ENCODE data around the gene CTNNA3. TPM values are rescaled to one million over a fixed set of nuclear protein-coding genes. Genes with fewer than 3 reads are reported as not detected.

Gene CTNNA3
- total and polyA plus RNA-seq, 2 of the 4 experiments (the other 2 are of a cell fraction), result 0.19 to 0.90 TPM

- Histone ChIP-seq H4K20me1 (ENCODE audit: insufficient read depth, low read length) (no peaks in the 10 kb centered on the region), H3K27ac (ENCODE audit: insufficient read depth, low read length) (no peak overlapping the region), H3K14ac (replicated peaks; ENCODE audit: low read depth, low read length) (no peak overlapping the region), H2AK9ac (replicated peaks; ENCODE audit: low read depth, low read length, poor library complexity) (no peak overlapping the region), H3K4me1 (ENCODE audit: control insufficient read depth, insufficient read depth, low read length) (no peaks in the 10 kb centered on the region), H2BK120ac (ENCODE audit: low read depth, low read length) (no peak overlapping the region), H2AK5ac (ENCODE audit: low read depth, low read length) (no peak overlapping the region), H3K9me3 (ENCODE audit: control insufficient read depth, insufficient read depth, low read length) (no peaks in the 10 kb centered on the region; the same call in 1 of the 2 replicates), H3K23ac (ENCODE audit: low read depth, low read length) (no peak overlapping the region), H4K5ac (ENCODE audit: low read depth, low read length) (no peak overlapping the region), H2BK20ac (ENCODE audit: low read depth, low read length) (no peak overlapping the region), H3K27me3 (ENCODE audit: control insufficient read depth, insufficient read depth, low read length) (no peaks in the 10 kb centered on the region), H4K8ac (ENCODE audit: low read depth in 2 of 2, low read length in 2 of 2) (no peak overlapping the region), H3K9me1 (ENCODE audit: insufficient read depth, low read length) (no peaks in the 10 kb centered on the region), H4K91ac (ENCODE audit: insufficient read depth, low read depth, low read length) (no peak overlapping the region), H3K4me2 (ENCODE audit: low read depth, low read length) (no peak overlapping the region), H3K56ac (ENCODE audit: extremely low read depth, insufficient read depth, low read length) (no peak overlapping the region), H2BK15ac (ENCODE audit: low read depth, low read length) (no peak overlapping the region), H3K18ac (ENCODE audit: low read depth, low read length) (no peak overlapping the region), H3K4me3 (ENCODE audit: insufficient read depth, low read depth, low read length) (no peak overlapping the region), H3K79me1 (ENCODE audit: low read depth in 1 of 2, low read length in 2 of 2) (no peaks in the 10 kb centered on the region), H2AFZ (replicated peaks; ENCODE audit: low read length, poor library complexity) (no peak overlapping the region), H3K9ac (ENCODE audit: low read depth, low read length) (no peak overlapping the region), H3K4ac (ENCODE audit: low read depth, low read length) (no peak overlapping the region), H3K36me3 (ENCODE audit: control insufficient read depth, insufficient read depth, low read length) (no peaks in the 10 kb centered on the region), H2BK5ac (ENCODE audit: low read depth, low read length, poor library complexity, severe bottlenecking) (no peak overlapping the region)
- ChIA-PET POLR2A (ENCODE audit: unreplicated experiment) (no interaction called here), CTCF (no interaction called here)
- in situ Hi-C loops (cut with MboI; ENCODE audit: low sequenced_read_pairs) (no loop called here), intact Hi-C loops (cut with micrococcal nuclease) (no loop called here), dilution Hi-C loops (cut with HindIII; ENCODE audit: low sequenced_read_pairs, unreplicated experiment) (no loop called here)
- no CpG with 5 or more reads among the region's 2 CpGs for WGBS, 2 experiments (ENCODE audit: extremely low coverage in 2 of 2, insufficient read length in 1 of 2)
- TF ChIP-seq RFX5 (IDR thresholded peaks at IDR 0.05; ENCODE audit: low read depth, low read length) (no peak), FOS (IDR thresholded peaks at IDR 0.05; ENCODE audit: low read depth, low read length) (no peak), SMC3 (IDR thresholded peaks at IDR 0.05; ENCODE audit: low read depth, low read length) (no peak), CHD1 (IDR thresholded peaks at IDR 0.05; ENCODE audit: low read depth, low read length) (no peak), MAZ (IDR thresholded peaks at IDR 0.05; ENCODE audit: borderline replicate concordance, low read depth, low read length) (no peak), RAD21 (IDR thresholded peaks at IDR 0.05; ENCODE audit: low read length) (no peak), ELK1 (IDR thresholded peaks at IDR 0.05; ENCODE audit: borderline replicate concordance, low read depth, low read length) (no peak), POLR2A (IDR thresholded peaks at IDR 0.05; ENCODE audit: low read depth, low read length) (no peak), BHLHE40 (IDR thresholded peaks at IDR 0.05; ENCODE audit: low read depth, low read length) (no peak), RCOR1 (IDR thresholded peaks at IDR 0.05; ENCODE audit: insufficient replicate concordance, low read length) (no peak), CEBPB (IDR thresholded peaks at IDR 0.05; ENCODE audit: low read depth, low read length) (no peak), MXI1 (IDR thresholded peaks at IDR 0.05; ENCODE audit: borderline replicate concordance, low read depth, low read length) (no peak)
- TF ChIP-seq, protein P1, sequence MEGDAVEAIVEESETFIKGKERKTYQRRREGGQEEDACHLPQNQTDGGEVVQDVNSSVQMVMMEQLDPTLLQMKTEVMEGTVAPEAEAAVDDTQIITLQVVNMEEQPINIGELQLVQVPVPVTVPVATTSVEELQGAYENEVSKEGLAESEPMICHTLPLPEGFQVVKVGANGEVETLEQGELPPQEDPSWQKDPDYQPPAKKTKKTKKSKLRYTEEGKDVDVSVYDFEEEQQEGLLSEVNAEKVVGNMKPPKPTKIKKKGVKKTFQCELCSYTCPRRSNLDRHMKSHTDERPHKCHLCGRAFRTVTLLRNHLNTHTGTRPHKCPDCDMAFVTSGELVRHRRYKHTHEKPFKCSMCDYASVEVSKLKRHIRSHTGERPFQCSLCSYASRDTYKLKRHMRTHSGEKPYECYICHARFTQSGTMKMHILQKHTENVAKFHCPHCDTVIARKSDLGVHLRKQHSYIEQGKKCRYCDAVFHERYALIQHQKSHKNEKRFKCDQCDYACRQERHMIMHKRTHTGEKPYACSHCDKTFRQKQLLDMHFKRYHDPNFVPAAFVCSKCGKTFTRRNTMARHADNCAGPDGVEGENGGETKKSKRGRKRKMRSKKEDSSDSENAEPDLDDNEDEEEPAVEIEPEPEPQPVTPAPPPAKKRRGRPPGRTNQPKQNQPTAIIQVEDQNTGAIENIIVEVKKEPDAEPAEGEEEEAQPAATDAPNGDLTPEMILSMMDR (conservative IDR thresholded peaks at IDR 0.05; ENCODE audit: low read depth, low read length), result no peak
- ATAC-seq (ENCODE audit: low read depth) (no peak), DNase-seq (no peak)
- no TSS peak for BruUV-seq (replicated peaks)
Measured at GRCh38 chr10:66283064-66283463, 1412.9 kb downstream of the CTNNA3 start.
